ENCODE results near the gene CKAP4. TPM values are rescaled to one million over a fixed set of nuclear protein-coding genes. Genes with fewer than 3 reads are reported as not detected.

CKAP4 gene
- polyA plus RNA-seq, 12 donors = 71.8 to 231 (median 88.3) TPM

GRCh38 chr12:106280106-106280505 is 32.3 kb upstream of the CKAP4 start:
- no peak for DNase-seq

DNA sequence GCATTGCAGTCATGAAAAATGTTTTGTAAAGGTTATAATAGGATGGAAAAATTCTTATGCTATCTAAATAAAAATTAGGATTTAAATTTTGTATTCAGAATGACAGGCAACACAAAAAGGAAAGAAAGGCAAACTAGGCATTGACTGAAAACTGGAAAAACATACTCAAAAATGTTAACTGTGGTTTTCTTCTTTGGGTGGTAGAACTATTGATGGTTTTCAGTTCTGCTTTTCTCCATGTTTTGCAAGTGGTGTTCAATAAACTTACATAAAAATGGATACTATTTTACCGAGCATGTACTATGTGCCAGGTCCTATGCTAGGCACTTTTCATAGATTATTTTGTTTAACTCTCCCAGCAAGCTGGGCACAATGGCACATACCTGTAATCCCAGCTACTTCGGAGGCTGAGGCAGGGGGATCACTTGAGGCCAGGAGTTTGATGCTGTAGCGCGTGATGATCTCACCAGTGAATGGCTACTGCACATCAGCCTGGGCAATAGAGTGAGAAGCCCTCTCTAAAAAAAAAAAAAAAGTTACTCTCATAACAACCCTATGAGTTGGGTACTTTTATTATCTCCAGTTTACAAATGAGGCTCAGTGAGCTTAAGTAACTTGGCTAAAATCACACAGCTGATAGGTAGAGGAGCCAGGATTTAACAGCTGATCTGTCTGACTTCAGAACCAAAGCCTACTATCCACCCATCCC is 28.4 kb upstream of the CKAP4 start:
- DNase-seq = no peak

DNA sequence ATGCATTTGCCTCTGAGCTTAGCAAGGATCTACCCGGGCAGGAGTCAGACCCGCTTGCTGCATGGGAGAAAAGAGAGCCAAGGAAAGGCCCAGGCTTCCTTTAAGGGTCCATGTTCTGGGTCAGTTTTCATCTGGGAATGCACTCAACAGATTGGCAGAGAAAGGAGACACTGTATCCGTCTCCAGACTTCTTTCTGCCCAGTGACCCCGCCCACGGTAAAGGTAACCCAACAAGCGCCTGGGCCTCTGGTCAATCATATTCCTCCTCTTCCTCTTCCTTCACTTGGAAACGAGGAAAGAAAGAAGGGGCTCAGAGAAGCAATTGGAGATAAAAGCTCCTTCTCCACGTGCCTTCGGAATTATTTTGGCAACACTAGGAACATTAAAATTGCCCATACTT is 27.6 kb upstream of the CKAP4 start:
- no peak for DNase-seq

DNA sequence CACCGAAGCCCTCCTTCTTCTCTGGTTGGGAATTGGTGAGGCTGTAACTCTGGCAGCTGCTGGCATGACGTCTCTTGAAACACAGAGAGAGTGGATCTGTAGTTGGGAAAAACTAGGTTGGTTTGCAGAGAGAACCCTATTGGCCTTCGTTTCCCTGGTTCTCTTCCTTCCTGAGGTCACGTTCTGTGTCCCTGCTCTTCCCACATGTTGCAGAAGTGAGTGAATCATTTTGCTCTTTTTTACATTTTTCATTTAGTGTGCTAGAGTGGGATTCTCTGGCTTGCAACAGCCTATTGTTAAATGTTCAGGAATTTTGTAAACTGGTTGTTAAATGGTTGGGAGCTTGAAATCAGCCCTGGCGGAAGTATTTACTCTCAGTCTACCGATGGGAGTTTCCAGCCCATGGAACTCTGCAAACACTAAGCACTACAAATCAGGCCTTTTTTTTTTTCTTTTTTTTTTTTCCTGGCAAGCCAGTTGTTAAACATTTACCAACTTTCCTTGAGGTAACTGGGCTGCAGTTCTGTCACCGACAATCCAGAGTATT is 26.8 kb upstream of the CKAP4 start:
- no peak for DNase-seq

DNA sequence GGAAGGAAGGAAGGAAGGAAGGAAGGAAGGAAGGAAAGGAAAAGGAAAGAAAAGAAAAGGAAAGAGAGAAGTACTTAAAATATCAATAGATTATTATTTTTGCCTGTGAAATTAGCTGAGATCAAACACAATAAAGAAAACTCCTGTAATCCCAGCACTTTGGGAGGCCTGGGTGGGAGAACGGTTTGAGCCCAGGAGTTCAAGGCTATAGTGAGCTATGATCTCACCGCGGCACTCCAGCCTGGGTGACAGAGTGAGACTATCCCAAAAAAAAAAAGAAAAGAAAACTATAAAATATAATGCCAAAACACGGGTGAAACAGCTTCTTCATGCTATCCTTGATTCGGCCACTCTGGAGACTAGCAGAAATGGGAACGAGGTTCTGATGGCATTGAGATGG is 26.2 kb upstream of the CKAP4 start:
- DNase-seq = no peak

DNA sequence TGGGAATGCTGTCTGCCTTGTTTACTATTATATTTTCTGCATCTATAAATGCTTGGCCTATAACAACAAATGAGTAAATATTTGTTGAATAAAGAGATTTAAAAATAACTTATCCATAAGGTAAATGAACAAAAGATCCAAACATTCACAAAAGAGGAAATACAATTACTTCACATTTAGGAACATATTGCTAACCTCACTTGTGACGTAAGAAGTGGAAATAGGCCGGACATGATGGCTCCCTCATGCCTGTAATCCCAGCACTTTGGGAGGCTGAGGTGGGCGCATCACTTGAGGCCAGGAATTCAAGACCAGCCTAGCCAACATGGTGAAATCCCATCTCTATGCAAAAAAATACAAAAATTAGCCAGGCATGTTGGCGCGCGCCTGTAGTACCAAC is 25.7 kb upstream of the CKAP4 start:
- DNase-seq = no peak

- no peak for DNase-seq
These were observed 24.0 kb upstream of the CKAP4 start for GRCh38 chr12:106271575-106272505.

GRCh38 chr12:106269150-106269771 is 21.4 kb upstream of the CKAP4 start:
- DNase-seq = no peak

GRCh38 chr12:106267535-106267934 is 19.7 kb upstream of the CKAP4 start:
- DNase-seq = no peak

- no peak for DNase-seq
These were observed 17.3 kb upstream of the CKAP4 start for GRCh38 chr12:106265116-106265515.

DNA sequence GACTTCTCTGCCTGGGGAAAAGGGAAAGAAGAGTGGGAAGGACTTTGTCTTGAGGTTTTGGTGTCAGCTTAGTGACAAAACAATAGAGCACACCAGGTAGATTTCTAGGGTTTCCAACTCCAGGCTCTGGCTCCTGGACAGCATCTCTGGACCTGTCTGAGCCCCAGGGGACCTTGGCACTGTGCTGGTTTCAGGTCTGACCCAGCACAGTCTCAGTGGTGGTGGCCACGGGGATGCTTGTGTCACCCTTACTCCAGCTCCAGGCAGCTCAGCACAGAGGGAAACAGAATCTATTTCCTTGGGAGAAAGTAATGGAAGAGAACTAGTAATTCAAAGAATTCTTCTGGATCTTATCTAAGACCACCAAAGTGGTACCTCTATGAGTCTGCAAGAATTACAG is 11.1 kb upstream of the CKAP4 start:
- no peak for DNase-seq

- no peak for DNase-seq
These were observed 10.4 kb upstream of the CKAP4 start for GRCh38 chr12:106258226-106258625.

DNA sequence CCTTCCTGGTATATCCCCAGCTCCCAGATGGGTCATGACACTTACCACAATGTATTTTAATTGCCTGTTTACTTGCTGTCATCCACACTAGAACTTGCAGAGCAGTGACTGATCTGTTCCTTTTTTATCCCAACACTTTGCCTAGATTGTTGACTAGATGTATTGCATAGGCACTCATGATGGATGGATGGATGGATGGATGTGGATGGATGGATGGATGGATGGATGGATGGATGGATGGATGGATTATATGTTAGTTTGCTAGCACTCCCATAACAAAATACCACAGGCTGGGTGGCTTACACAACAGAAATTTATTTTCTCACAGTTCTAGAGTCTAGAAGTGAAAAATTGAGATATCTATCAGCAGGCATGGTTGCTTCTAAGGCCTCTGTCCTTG is 8.7 kb upstream of the CKAP4 start:
- no peak for DNase-seq

GRCh38 chr12:106255952-106256351 is 8.1 kb upstream of the CKAP4 start:
- DNase-seq = no peak

- DNase-seq = no peak
These were observed 7.7 kb upstream of the CKAP4 start for GRCh38 chr12:106255493-106255892.

- DNase-seq = no peak
These were observed 6.9 kb upstream of the CKAP4 start for GRCh38 chr12:106254724-106255123.

- no peak for DNase-seq
These were observed 4.0 kb upstream of the CKAP4 start for GRCh38 chr12:106251631-106252455.

DNA sequence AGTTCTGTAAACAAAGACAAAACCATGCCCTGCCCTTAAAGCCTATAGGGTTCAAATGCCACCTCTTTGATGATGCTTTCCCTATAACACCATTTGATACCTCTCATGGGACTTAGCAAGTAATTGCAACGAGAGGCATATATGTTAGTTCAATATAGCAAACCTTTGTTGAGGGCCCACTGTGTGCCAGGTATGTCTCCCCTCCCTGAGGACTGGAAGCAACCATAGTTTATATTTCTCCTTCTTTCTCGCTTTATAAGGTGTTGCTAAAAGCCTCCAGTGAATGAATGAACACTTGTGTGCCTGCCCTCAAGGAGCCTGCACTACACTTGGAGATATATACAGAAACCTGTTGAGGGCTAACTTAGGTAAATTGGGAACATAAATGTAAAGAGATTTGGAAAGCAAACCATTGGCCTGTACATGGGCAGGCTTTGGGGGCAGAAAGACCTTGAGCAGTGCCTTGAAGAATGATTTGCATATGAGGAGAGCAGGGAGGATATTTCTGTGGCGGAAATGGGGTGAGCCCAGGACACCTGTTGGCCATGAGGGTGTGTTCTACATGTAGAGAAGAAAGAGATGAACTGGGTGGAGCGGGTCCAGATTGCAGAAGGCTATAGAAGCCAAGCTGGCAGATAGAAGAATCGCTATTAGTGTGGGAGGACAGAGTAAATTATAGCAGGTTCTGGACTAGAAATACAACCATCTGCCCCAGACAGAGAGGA is 1.8 kb upstream of the CKAP4 start:
- DNase-seq = no peak

- DNase-seq = peak; percentile 28
These were observed 1.1 kb upstream of the CKAP4 start for GRCh38 chr12:106248846-106249371.

GRCh38 chr12:106248312-106248845 is 559 bp upstream of the CKAP4 start:
- peak; percentile 73 for DNase-seq
